Measurements from ENCODE around the gene WFDC9. TPM values are rescaled to one million over a fixed set of nuclear protein-coding genes. Genes with fewer than 3 reads are reported as not detected.

WFDC9 gene
- total RNA-seq, 1 experiment from 2014 or later = not detected

DNA sequence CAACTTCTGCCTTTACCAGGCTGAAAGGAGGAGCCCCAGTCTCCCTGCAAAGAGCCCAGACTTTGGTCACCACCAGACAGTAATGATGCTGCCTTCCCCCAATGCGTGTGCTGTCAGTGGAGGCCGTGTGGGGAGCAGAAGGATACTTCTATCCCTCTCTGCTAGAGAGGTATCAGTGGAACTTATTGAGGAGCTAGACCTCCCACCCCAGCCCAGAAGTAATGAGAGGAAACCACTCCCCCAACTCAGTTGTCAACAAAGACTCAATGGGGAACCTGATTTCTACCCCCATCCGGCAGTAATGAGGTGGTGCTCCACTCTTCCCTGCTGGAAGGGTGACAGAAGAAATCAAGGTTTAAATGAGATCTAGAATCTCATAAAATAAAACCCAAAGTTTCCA is 47.6 kb downstream of the WFDC9 start:
- H3K79me2 ChIP-seq (ENCODE audit: insufficient read depth, low read length) = no peaks in the 10 kb centered on the region
- H3K27me3 ChIP-seq (ENCODE audit: insufficient read depth, low read length) = no peaks in the 10 kb centered on the region
- H3K27ac ChIP-seq (ENCODE audit: low read depth, low read length) = no peak overlapping the region
- no peaks in the 10 kb centered on the region for H4K20me1 ChIP-seq (ENCODE audit: insufficient read depth)
- no peak overlapping the region for H3K4me2 ChIP-seq (ENCODE audit: low read length)
- H3K9me2 ChIP-seq (ENCODE audit: insufficient read depth) = no peaks in the 10 kb centered on the region
- H3K9me3 ChIP-seq (ENCODE audit: control insufficient read depth in 1 of 2, insufficient read depth in 1 of 2, low read depth in 1 of 2, low read length in 2 of 2) = no peaks in the 10 kb centered on the region
- H3K36me3 ChIP-seq (ENCODE audit: control insufficient read depth in 1 of 2, insufficient read depth in 2 of 2, low read length in 2 of 2) = no peaks in the 10 kb centered on the region
- DNase-seq (ENCODE audit: low read depth, low spot score) (no peak), ATAC-seq (no peak)
- intact Hi-C loops (cut with micrococcal nuclease) = no loop called here
- ChIA-PET POLR2A (no interaction called here), CTCF (no interaction called here), RAD21 (ENCODE audit: low non-redundant PET in 1 of 2, low total read pairs in 2 of 2, uncharacterized antibody in 2 of 2, unreplicated experiment in 2 of 2) (interaction anchor here in 1 of 2 experiments (0.6 kb wide), 1 partner anchor 65 kb away, joined by 4 read pairs; no protein-coding TSS in a partner anchor)
- TF ChIP-seq ZNF274 (IDR thresholded peaks at IDR 0.05; ENCODE audit: low read depth, low read length) = no peak
- no peak for TF ChIP-seq CEBPB (IDR thresholded peaks at IDR 0.05; ENCODE audit: low read depth)
- no peak for TF ChIP-seq POLR2AphosphoS5 (IDR thresholded peaks at IDR 0.05; ENCODE audit: low read depth, low read length)
- no peak for TF ChIP-seq SP1 (IDR thresholded peaks at IDR 0.05; ENCODE audit: low read depth)
- no peak for TF ChIP-seq ELF1 (IDR thresholded peaks at IDR 0.05; ENCODE audit: borderline replicate concordance, low read depth)
- TF ChIP-seq EZH2 (IDR thresholded peaks at IDR 0.05) = no peak
- TF ChIP-seq CTCF (IDR thresholded peaks at IDR 0.05 in 2 of 3, conservative IDR thresholded peaks at IDR 0.05 in 1 of 3; ENCODE audit: borderline replicate concordance in 1 of 3, insufficient read depth in 1 of 3, low read depth in 2 of 3, low read length in 2 of 3) = no peak
- no peak for TF ChIP-seq YY1 (IDR thresholded peaks at IDR 0.05; ENCODE audit: extremely low read depth, insufficient replicate concordance, low read depth, low read length)
- no peak for TF ChIP-seq TCF7L2 (IDR thresholded peaks at IDR 0.05; ENCODE audit: borderline replicate concordance, extremely low read depth, insufficient read depth, insufficient read length)
- no peak for TF ChIP-seq SIN3A (IDR thresholded peaks at IDR 0.05; ENCODE audit: low read depth)
- no peak overlapping the region for H3K4me3 ChIP-seq (replicated peaks in 1 of 2; ENCODE audit: low read depth in 1 of 2, low read length in 2 of 2)
- no peaks in the 10 kb centered on the region for H3K4me1 ChIP-seq (ENCODE audit: control insufficient read depth in 1 of 2, insufficient read depth in 2 of 2, low read length in 2 of 2)
- no peak overlapping the region for H2AFZ ChIP-seq (ENCODE audit: low read depth, low read length, poor library complexity, severe bottlenecking)
- BruUV-seq (replicated peaks) = no TSS peak
- H3K9ac ChIP-seq (ENCODE audit: low read length) = no peak overlapping the region

All from HCT116 (cell line).